GM12878 (cell line): Measurements from ENCODE around the gene TIPARP. TPM values are rescaled to one million over a fixed set of nuclear protein-coding genes. Genes with fewer than 3 reads are reported as not detected.

Experiments
- ATF3 ChIP-seq: IDR thresholded peaks from 2 replicates; pipeline ENCODE4 v1.6.1; 2011; ENCODE audit warnings: low read depth, mild to moderate bottlenecking, low read length, moderate library complexity, borderline replicate concordance; ENCODE audit errors: extremely low read depth
- BCLAF1 ChIP-seq: fragments of 450-650 bp; IDR thresholded peaks from 2 replicates; pipeline ENCODE4 v1.6.1; 2017; ENCODE audit warnings: antibody characterized with exemption, mild to moderate bottlenecking, moderate library complexity
- HSF1 ChIP-seq: fragments of 150-350 bp; IDR thresholded peaks from 2 replicates; pipeline ENCODE4 v1.6.1; 2014; ENCODE audit warnings: mild to moderate bottlenecking, low read depth, low read length
- IKZF1 ChIP-seq: fragments of 450-650 bp; conservative IDR thresholded peaks from 2 replicates; pipeline ENCODE4 v1.6.1; 2017; ENCODE audit warnings: antibody characterized with exemption, mild to moderate bottlenecking
- NFIC ChIP-seq: IDR thresholded peaks from 2 replicates; pipeline ENCODE4 v1.6.1; 2012; ENCODE audit warnings: low read depth, mild to moderate bottlenecking, inconsistent platforms, low read length, moderate library complexity
- RAD21 ChIP-seq: IDR thresholded peaks from 2 replicates; pipeline ENCODE4 v1.6.1; 2011; ENCODE audit warnings: mild to moderate bottlenecking, low read depth, low read length, moderate library complexity; ENCODE audit not compliant: insufficient read depth
- YY1 ChIP-seq: IDR thresholded peaks from 2 replicates; pipeline ENCODE4 v1.6.1; 2011; ENCODE audit warnings: low read depth, mild to moderate bottlenecking, low read length
- ZBTB11 ChIP-seq: fragments of 450-650 bp; formaldehyde crosslinking; IDR thresholded peaks from 2 replicates; pipeline ENCODE4 v1.5.0; 2022; ENCODE audit warnings: mild to moderate bottlenecking, missing genetic modification characterization
- ZNF687 ChIP-seq: fragments of 450-650 bp; IDR thresholded peaks from 2 replicates; pipeline ENCODE4 v1.6.1; 2017; ENCODE audit warnings: mild to moderate bottlenecking, moderate library complexity
- polyA plus RNA-seq, 11 experiments: library from polyadenylated mRNA; depleted of rRNA in 4 of 11; unstranded in 6 of 11; stranded (reverse) in 5 of 11; fragments of >200 nt; fragmentation: Nextera tagmentation in 4 of 11; fragmentation: Illumina TruSeq in 1 of 11; extraction: Ambion mirVana in 4 of 11; extraction: Trizol in 1 of 11; gene quantifications; 1 replicate in 1 of 11; 2 replicates in 10 of 11; pipeline versions ENCODE4 v1.2.1 to v1.2.3, GENCODE V29; 2011 to 2016; ENCODE audit warnings: inconsistent platforms in 2 of 11, missing spikeins in 2 of 11, low read depth in 1 of 11
- total RNA-seq, 4 experiments: library from RNA; depleted of rRNA in 3 of 4; stranded (reverse); fragments of >200 nt in 3 of 4; fragmentation: Illumina TruSeq in 1 of 4; extraction: Trizol in 1 of 4; gene quantifications; 2 replicates each; pipeline versions ENCODE4 v1.2.1 to v1.2.3, GENCODE V29; 2013 to 2021

The TIPARP gene
- total and polyA plus RNA-seq, 10 of the 15 experiments (the other 5 are each of a cell fraction or from before 2014, with no cell fraction given) = 3.2 to 21.5 (median 12.0) TPM

GRCh38 chr3:156732261-156732660, 57.9 kb downstream of the TIPARP start (continued):
- no peak for TF ChIP-seq BCLAF1
- no peak for TF ChIP-seq IKZF1
- TF ChIP-seq HSF1 = no peak
- no peak for TF ChIP-seq ZNF687
- TF ChIP-seq RAD21 = no peak
- no peak for TF ChIP-seq YY1
- TF ChIP-seq NFIC = no peak
- no peak for TF ChIP-seq ZBTB11
- no peak for TF ChIP-seq ATF3
